Breast epithelium (tissue), 4 donors: Measurements from ENCODE around the gene CCDC57. TPM values are rescaled to one million over a fixed set of nuclear protein-coding genes. Genes with fewer than 3 reads are reported as not detected.

Experiments used
- DNase-seq, 2 donors: peaks; one replicate each; pipeline ENCODE4 v3.0.0-alpha.2; 2019; ENCODE audit warnings: low spot score in 2 of 2
- H3K27ac ChIP-seq, 2 donors: fragments of 200-600 bp; sonication (generic) in 1 of 2; one replicate each; pipeline ENCODE4 v1.5.1; 2016 to 2019; ENCODE audit warnings: mild to moderate bottlenecking in 1 of 2
- H3K27me3 ChIP-seq, 2 donors: fragments of 200-600 bp; sonication (generic) in 1 of 2; one replicate each; pipeline versions ENCODE4 v1.5.1 to v1.6.0; 2017 to 2019; ENCODE audit warnings: control low read depth in 1 of 2, mild to moderate bottlenecking in 1 of 2
- H3K36me3 ChIP-seq: fragments of 200-600 bp; one replicate; pipeline ENCODE4 v1.5.1; 2019
- H3K4me1 ChIP-seq, 2 donors: fragments of 200-600 bp; sonication (generic); one replicate each; pipeline ENCODE4 v1.5.1; 2016 to 2019; ENCODE audit warnings: control low read depth in 1 of 2
- H3K4me3 ChIP-seq, 3 donors: fragments of 200-600 bp; sonication (generic); 1 replicate in 2 of 3; 2 replicates in 1 of 3; pipeline ENCODE4 v1.5.1; 2016 to 2019; ENCODE audit warnings: mild to moderate bottlenecking in 3 of 3, moderate library complexity in 2 of 3
- H3K9me3 ChIP-seq, 2 donors: fragments of 200-600 bp; sonication (generic) in 1 of 2; one replicate each; pipeline ENCODE4 v1.5.1; 2016 to 2019; ENCODE audit warnings: control low read depth in 1 of 2
- POLR2A ChIP-seq: fragments of 450-650 bp; IDR thresholded peaks from one replicate; pipeline ENCODE4 v1.6.1; 2016; ENCODE audit warnings: antibody characterized with exemption, mild to moderate bottlenecking, moderate library complexity
- POLR2AphosphoS5 ChIP-seq, 3 donors: sonication (generic); formaldehyde crosslinking; IDR thresholded peaks; one replicate each; pipeline ENCODE4 v1.6.1; 2017; ENCODE audit warnings: antibody characterized with exemption in 3 of 3
- intact Hi-C: fragments of 100-400 bp; cut with DNase I; formaldehyde crosslinking; loops from one replicate; pipeline ENCODE4 v1.15.1; 2023; ENCODE audit warnings: low total_unique reads
- total RNA-seq, 3 donors: library from RNA; depleted of rRNA; stranded (reverse); fragments of >200 nt; gene quantifications; one replicate each; pipeline ENCODE4 v1.1.0, GENCODE V29; 2016
- TF ChIP-seq, protein P1 (sequence below), 3 donors: fragments of 450-650 bp; IDR thresholded peaks; one replicate each; pipeline ENCODE4 v1.5.1; 2016 to 2017; ENCODE audit warnings: antibody characterized with exemption in 3 of 3, mild to moderate bottlenecking in 3 of 3, moderate library complexity in 3 of 3

The CCDC57 gene
- total RNA-seq, 3 donors from 2014 or later = 13.4 to 56.9 (median 52.8) TPM

DNA sequence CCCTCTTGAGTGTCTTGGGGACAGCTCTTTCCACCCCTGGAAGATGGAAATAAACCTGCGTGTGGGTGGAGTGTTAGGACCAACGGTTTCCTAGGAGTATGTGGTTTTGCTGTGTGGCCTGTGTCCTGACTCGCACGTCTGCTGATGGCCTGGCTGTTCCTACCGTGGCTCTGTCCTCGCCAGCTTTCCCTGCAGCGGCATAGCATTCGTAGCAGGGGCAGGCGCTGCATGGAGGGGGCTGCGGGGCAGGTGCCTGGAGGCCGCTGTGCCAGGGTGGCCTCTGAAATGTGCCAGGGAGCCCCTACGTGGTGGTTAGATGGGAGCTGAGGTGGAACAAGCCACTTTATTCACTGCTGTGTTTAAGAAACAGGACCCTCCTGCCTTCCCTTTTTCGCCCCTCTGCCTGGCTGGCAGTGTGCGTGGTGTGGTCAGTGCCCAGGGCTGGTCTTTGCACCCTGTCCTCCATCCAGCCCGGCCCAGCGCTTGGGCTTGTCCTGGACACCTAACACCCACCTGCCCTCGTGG is 26.8 kb upstream of the CCDC57 start:
- peak overlapping the region; percentile 71 to 85 for H3K27ac ChIP-seq
- peaks cover 31 to 54% of the 10 kb centered on the region in 2 donors for H3K4me1 ChIP-seq
- no peaks in the 10 kb centered on the region for H3K36me3 ChIP-seq
- TF ChIP-seq, protein P1, sequence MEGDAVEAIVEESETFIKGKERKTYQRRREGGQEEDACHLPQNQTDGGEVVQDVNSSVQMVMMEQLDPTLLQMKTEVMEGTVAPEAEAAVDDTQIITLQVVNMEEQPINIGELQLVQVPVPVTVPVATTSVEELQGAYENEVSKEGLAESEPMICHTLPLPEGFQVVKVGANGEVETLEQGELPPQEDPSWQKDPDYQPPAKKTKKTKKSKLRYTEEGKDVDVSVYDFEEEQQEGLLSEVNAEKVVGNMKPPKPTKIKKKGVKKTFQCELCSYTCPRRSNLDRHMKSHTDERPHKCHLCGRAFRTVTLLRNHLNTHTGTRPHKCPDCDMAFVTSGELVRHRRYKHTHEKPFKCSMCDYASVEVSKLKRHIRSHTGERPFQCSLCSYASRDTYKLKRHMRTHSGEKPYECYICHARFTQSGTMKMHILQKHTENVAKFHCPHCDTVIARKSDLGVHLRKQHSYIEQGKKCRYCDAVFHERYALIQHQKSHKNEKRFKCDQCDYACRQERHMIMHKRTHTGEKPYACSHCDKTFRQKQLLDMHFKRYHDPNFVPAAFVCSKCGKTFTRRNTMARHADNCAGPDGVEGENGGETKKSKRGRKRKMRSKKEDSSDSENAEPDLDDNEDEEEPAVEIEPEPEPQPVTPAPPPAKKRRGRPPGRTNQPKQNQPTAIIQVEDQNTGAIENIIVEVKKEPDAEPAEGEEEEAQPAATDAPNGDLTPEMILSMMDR (IDR thresholded peaks at IDR 0.05) = no peak
- TF ChIP-seq POLR2A = no peak
- no peak for TF ChIP-seq POLR2AphosphoS5 (IDR thresholded peaks at IDR 0.05)
- DNase-seq = no peak
- H3K27me3 ChIP-seq = no peaks in the 10 kb centered on the region
- no peak overlapping the region for H3K4me3 ChIP-seq
- H3K9me3 ChIP-seq = no peaks in the 10 kb centered on the region
- intact Hi-C loops = loop anchor here (10.0 kb wide), 1 partner anchor 175 kb away; the partner anchor contains the start of genes HEXD and OGFOD3

DNA sequence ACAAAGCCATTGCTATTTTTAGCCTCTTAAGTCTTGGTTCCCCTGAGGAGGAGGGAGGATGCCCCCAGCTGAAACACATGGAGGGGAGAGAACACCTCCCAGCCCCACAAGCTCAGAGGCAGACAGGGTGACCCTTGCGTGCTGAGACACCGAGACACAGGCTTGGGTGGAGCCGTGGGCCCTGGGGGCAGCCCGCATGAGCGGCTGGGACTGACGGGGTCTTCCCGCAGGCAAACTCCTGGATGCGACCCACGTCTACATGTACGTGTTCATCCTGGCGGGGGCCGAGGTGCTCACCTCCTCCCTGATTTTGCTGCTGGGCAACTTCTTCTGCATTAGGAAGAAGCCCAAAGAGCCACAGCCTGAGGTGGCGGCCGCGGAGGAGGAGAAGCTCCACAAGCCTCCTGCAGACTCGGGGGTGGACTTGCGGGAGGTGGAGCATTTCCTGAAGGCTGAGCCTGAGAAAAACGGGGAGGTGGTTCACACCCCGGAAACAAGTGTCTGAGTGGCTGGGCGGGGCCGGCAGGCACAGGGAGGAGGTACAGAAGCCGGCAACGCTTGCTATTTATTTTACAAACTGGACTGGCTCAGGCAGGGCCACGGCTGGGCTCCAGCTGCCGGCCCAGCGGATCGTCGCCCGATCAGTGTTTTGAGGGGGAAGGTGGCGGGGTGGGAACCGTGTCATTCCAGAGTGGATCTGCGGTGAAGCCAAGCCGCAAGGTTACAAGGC is 26.0 kb upstream of the CCDC57 start:
- peak in 1 of 3 donors; percentile 14 for TF ChIP-seq POLR2AphosphoS5 (IDR thresholded peaks at IDR 0.05)
- TF ChIP-seq POLR2A = no peak
- TF ChIP-seq, protein P1 (IDR thresholded peaks at IDR 0.05) = no peak
- Histone ChIP-seq H3K36me3 (no peaks in the 10 kb centered on the region), H3K27me3 (no peaks in the 10 kb centered on the region), H3K4me1 (peaks cover 31 to 54% of the 10 kb centered on the region in 2 donors), H3K27ac (peak overlapping the region; percentile 71 to 85), H3K4me3 (peak overlapping the region in 2 of 3 donors; percentile 23 to 55), H3K9me3 (no peaks in the 10 kb centered on the region)
- intact Hi-C loops = loop anchor here (10.0 kb wide), 1 partner anchor 176 kb away; the partner anchor contains the start of genes HEXD and OGFOD3
- peak; percentile 86 to 89 for DNase-seq

DNA sequence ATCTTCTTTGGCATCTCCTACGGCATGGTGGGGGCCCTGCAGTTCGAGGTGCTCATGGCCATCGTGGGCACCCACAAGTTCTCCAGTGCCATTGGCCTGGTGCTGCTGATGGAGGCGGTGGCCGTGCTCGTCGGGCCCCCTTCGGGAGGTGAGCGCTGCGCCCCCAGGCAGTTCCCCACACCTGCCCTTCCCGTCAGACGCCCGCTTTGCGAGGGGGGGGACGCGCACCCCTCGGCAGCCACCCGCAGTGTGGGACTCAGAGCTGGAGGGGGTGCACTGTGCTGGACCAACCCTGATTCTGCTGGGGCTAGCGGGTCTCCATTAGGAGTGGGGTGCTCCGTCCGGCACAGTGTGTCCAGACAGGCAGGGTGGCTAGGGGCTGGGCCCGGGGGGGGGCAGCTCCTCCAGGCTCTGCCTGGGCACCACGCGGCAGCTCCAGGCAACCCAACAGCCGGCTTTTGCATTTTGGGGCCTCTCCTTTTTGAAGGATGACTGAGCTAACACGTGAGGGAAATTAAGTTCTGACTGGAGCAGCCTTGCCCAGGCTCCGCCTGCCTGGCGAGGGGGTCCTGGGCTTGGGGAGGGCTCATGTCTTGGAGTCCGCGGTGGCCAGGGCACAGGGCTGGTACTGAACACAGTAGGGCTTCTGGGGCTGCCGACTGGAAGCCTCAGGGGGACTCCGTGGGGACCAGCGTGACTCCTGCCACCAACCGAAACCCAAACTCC is 25.3 kb upstream of the CCDC57 start:
- H3K9me3 ChIP-seq = no peaks in the 10 kb centered on the region
- peaks cover 31 to 50% of the 10 kb centered on the region in 2 donors for H3K4me1 ChIP-seq
- no peaks in the 10 kb centered on the region for H3K27me3 ChIP-seq
- H3K27ac ChIP-seq = peak overlapping the region; percentile 71 to 85
- intact Hi-C loops = loop anchor here (10.0 kb wide), 1 partner anchor 177 kb away; the partner anchor contains the start of genes HEXD and OGFOD3
- peak overlapping the region in 2 of 3 donors; percentile 23 to 55 for H3K4me3 ChIP-seq
- no peaks in the 10 kb centered on the region for H3K36me3 ChIP-seq
- no peak for DNase-seq
- TF ChIP-seq POLR2AphosphoS5 (IDR thresholded peaks at IDR 0.05) = no peak
- no peak for TF ChIP-seq POLR2A
- TF ChIP-seq, protein P1 (IDR thresholded peaks at IDR 0.05) = no peak

DNA sequence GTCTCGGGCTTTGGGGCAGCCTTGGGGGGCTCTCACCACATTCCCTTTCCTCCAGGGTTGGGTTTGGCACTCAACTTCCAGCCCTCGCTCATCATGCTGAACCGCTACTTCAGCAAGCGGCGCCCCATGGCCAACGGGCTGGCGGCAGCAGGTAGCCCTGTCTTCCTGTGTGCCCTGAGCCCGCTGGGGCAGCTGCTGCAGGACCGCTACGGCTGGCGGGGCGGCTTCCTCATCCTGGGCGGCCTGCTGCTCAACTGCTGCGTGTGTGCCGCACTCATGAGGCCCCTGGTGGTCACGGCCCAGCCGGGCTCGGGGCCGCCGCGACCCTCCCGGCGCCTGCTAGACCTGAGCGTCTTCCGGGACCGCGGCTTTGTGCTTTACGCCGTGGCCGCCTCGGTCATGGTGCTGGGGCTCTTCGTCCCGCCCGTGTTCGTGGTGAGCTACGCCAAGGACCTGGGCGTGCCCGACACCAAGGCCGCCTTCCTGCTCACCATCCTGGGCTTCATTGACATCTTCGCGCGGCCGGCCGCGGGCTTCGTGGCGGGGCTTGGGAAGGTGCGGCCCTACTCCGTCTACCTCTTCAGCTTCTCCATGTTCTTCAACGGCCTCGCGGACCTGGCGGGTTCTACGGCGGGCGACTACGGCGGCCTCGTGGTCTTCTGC is 24.6 kb upstream of the CCDC57 start:
- no peaks in the 10 kb centered on the region for H3K27me3 ChIP-seq
- no peak for DNase-seq
- peak overlapping the region; percentile 71 to 85 for H3K27ac ChIP-seq
- no peak for TF ChIP-seq POLR2A
- TF ChIP-seq, protein P1 (IDR thresholded peaks at IDR 0.05) = no peak
- no peak for TF ChIP-seq POLR2AphosphoS5 (IDR thresholded peaks at IDR 0.05)
- peaks cover 27 to 43% of the 10 kb centered on the region in 2 donors for H3K4me1 ChIP-seq
- intact Hi-C loops = loop anchor here (10.0 kb wide), 1 partner anchor 178 kb away; the partner anchor contains the start of genes HEXD and OGFOD3
- H3K4me3 ChIP-seq = no peak overlapping the region
- H3K36me3 ChIP-seq = no peaks in the 10 kb centered on the region
- H3K9me3 ChIP-seq = no peaks in the 10 kb centered on the region
